OCI-LY7 (cell line): Measurements from ENCODE around the gene CSPG5.

Source experiments
- CTCF ChIP-seq: fragments of 200-600 bp; sonication (generic); conservative IDR thresholded peaks from 2 replicates; pipeline ENCODE4 v1.5.1; 2014; ENCODE audit warnings: mild to moderate bottlenecking, antibody characterized with exemption, low read length, moderate library complexity, mixed read lengths
- EZH2phosphoT487 ChIP-seq: fragments of 200-600 bp; sonication (generic); IDR thresholded peaks from 2 replicates; pipeline ENCODE4 v1.6.1; 2018; ENCODE audit warnings: low read depth, borderline replicate concordance, mild to moderate bottlenecking, mixed run types, antibody characterized with exemption, low read length, moderate library complexity, mixed read lengths

DNA sequence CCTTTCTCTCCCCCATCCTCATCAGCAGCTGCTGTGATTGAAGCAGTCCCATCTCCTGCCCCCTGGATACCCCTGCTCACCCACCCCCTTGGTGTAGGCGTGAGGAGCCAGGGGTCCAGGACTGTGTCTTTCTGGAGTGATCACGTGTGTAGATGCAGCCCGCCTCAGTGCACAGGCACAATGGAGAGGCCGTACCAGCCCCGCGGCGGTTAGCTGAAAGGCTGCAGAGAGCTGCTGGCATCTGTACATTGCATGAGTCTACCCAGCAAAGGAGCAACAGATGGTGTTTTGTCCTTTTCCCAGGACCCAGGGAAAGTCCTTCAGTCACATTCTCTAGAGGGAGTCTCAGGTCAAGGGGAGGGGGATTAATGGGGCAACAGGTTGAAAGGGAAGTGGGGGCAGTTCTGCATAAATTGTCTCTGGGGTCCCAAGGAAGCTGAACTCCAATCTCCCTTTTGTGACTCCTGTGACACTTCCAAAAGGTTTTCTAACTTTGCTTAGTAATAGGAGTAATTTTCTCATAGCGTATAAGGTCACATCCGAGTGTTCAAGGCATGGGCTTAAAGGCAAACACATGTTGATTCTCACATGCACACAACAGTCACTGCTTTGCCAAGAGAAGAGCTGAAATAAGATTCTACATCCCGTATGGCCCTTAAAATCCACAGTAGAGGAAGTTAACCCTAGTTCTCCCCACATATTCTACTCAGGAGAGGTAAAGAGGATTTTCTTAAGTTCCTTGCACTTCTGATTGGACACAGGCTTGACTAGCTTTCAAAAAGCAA is 7.1 kb downstream of the CSPG5 start:
- TF ChIP-seq CTCF (no peak), EZH2phosphoT487 (no peak)
